HFF-Myc (cell line): ENCODE measurements around the gene OGFRL1.

Experiments
- DNase-seq: peaks from one replicate; pipeline ENCODE4 v3.0.0-alpha.2; 2011; ENCODE audit warnings: low read depth; ENCODE audit errors: extremely low read depth
- H3K4me3 ChIP-seq: replicated peaks from 2 replicates; pipeline ENCODE4 v1.5.1; 2011; ENCODE audit warnings: low read depth, mild to moderate bottlenecking, control low read depth, low read length
- CTCF ChIP-seq: IDR thresholded peaks from 2 replicates; pipeline ENCODE4 v1.5.1; 2012; ENCODE audit warnings: mild to moderate bottlenecking, low read depth, low read length, control low read depth; ENCODE audit errors: missing control alignments

The OGFRL1 gene

GRCh38 chr6:71310261-71310660, 21.6 kb downstream of the OGFRL1 start:
- no peak overlapping the region for H3K4me3 ChIP-seq
- TF ChIP-seq CTCF, result no peak
- no peak for DNase-seq

GRCh38 chr6:71312089-71312488, 23.5 kb downstream of the OGFRL1 start:
- no peak overlapping the region for H3K4me3 ChIP-seq
- no peak for TF ChIP-seq CTCF
- no peak for DNase-seq

GRCh38 chr6:71317441-71317840, 28.8 kb downstream of the OGFRL1 start:
- DNase-seq, result no peak
- H3K4me3 ChIP-seq, result no peak overlapping the region
- no peak for TF ChIP-seq CTCF

- TF ChIP-seq CTCF, result no peak
- H3K4me3 ChIP-seq, result no peak overlapping the region
- DNase-seq, result no peak
Measured at GRCh38 chr6:71320041-71320440, 31.4 kb downstream of the OGFRL1 start.

- no peak for TF ChIP-seq CTCF
- no peak for DNase-seq
- no peak overlapping the region for H3K4me3 ChIP-seq
Measured at GRCh38 chr6:71321314-71321713, 32.7 kb downstream of the OGFRL1 start.

GRCh38 chr6:71324194-71324785, 35.7 kb downstream of the OGFRL1 start:
- TF ChIP-seq CTCF, result no peak
- no peak for DNase-seq
- H3K4me3 ChIP-seq, result no peak overlapping the region

GRCh38 chr6:71326611-71327010, 38.0 kb downstream of the OGFRL1 start:
- TF ChIP-seq CTCF, result no peak
- DNase-seq, result no peak
- H3K4me3 ChIP-seq, result no peak overlapping the region
